ENCODE measurements around the gene EIF4EBP3. TPM values are rescaled to one million over a fixed set of nuclear protein-coding genes. Genes with fewer than 3 reads are reported as not detected.

The EIF4EBP3 gene
- total and polyA plus RNA-seq, 2 donors (not counting 3 experiments of a cell fraction or from before 2014, with no cell fraction given): 3.7 to 7.6 TPM

Small RNA genes within 50 kb of the gene (microRNA-seq; reads per million reads assigned to microRNA genes)
- not detected for gene MIR6831 (ENCODE audit: borderline number of aligned reads, borderline replicate concordance)

Small RNA genes within 50 kb of the gene (small RNA-seq; reads per million reads assigned to genes)
- not detected for gene RF00279 (ENCODE audit: insufficient read depth, insufficient read length, low read depth, low replicate concordance)
- gene RF00443 (ENCODE audit: insufficient read depth, insufficient read length, low read depth, low replicate concordance): not detected

Other genes with a start within 250 kb of the EIF4EBP3 start
- gene PFDN1, start 244.6 kb upstream of the EIF4EBP3 start, total RNA-seq: 107 and 108 TPM in 2 replicates
- 156 and 158 TPM in 2 replicates for gene PFDN1, start 244.6 kb upstream of the EIF4EBP3 start, polyA plus RNA-seq
- 33.2 and 35.3 TPM in 2 replicates for gene HBEGF, start 201.1 kb upstream of the EIF4EBP3 start, total RNA-seq
- gene HBEGF, start 201.1 kb upstream of the EIF4EBP3 start, polyA plus RNA-seq: 62.9 and 79.8 TPM in 2 replicates
- gene SLC4A9, start 187.5 kb upstream of the EIF4EBP3 start, total RNA-seq: not detected in 2 replicates
- gene SLC4A9, start 187.5 kb upstream of the EIF4EBP3 start, polyA plus RNA-seq: not detected in 2 replicates
- 87.0 and 92.4 TPM in 2 replicates for gene ANKHD1, start 145.8 kb upstream of the EIF4EBP3 start, total RNA-seq
- gene ANKHD1, start 145.8 kb upstream of the EIF4EBP3 start, polyA plus RNA-seq: 54.8 and 56.1 TPM in 2 replicates
- 19.7 and 29.7 TPM in 2 replicates for gene SRA1, start 9.8 kb downstream of the EIF4EBP3 start, total RNA-seq
- 17.6 and 20.3 TPM in 2 replicates for gene SRA1, start 9.8 kb downstream of the EIF4EBP3 start, polyA plus RNA-seq
- 12.1 and 13.3 TPM in 2 replicates for gene APBB3, start 16.9 kb downstream of the EIF4EBP3 start, total RNA-seq
- gene APBB3, start 16.9 kb downstream of the EIF4EBP3 start, polyA plus RNA-seq: 22.8 and 24.5 TPM in 2 replicates
- 60.9 and 65.6 TPM in 2 replicates for gene SLC35A4, start 17.2 kb downstream of the EIF4EBP3 start, total RNA-seq
- gene SLC35A4, start 17.2 kb downstream of the EIF4EBP3 start, polyA plus RNA-seq: 112 and 118 TPM in 2 replicates
- gene CD14, start 85.5 kb downstream of the EIF4EBP3 start, total RNA-seq: 0.33 TPM in 1 of 2 replicates, not detected in the other
- 3.7 and 5.1 TPM in 2 replicates for gene CD14, start 85.5 kb downstream of the EIF4EBP3 start, polyA plus RNA-seq
- gene TMCO6, start 91.8 kb downstream of the EIF4EBP3 start, total RNA-seq: 14.2 and 23.7 TPM in 2 replicates
- 22.0 and 23.2 TPM in 2 replicates for gene TMCO6, start 91.8 kb downstream of the EIF4EBP3 start, polyA plus RNA-seq
- gene NDUFA2, start 100.0 kb downstream of the EIF4EBP3 start, total RNA-seq: 56.1 and 63.4 TPM in 2 replicates
- gene NDUFA2, start 100.0 kb downstream of the EIF4EBP3 start, polyA plus RNA-seq: 130 and 131 TPM in 2 replicates
- 78.9 and 90.4 TPM in 2 replicates for gene IK, start 100.2 kb downstream of the EIF4EBP3 start, total RNA-seq
- 43.4 and 64.0 TPM in 2 replicates for gene IK, start 100.2 kb downstream of the EIF4EBP3 start, polyA plus RNA-seq
- gene WDR55, start 117.2 kb downstream of the EIF4EBP3 start, total RNA-seq: 24.0 and 25.3 TPM in 2 replicates
- gene WDR55, start 117.2 kb downstream of the EIF4EBP3 start, polyA plus RNA-seq: 17.5 and 17.8 TPM in 2 replicates
- 1.1 TPM in 2 replicates for gene DND1, start 125.9 kb downstream of the EIF4EBP3 start, total RNA-seq
- 1.2 and 1.4 TPM in 2 replicates for gene DND1, start 125.9 kb downstream of the EIF4EBP3 start, polyA plus RNA-seq
- 104 and 105 TPM in 2 replicates for gene HARS1, start 143.7 kb downstream of the EIF4EBP3 start, total RNA-seq
- gene HARS1, start 143.7 kb downstream of the EIF4EBP3 start, polyA plus RNA-seq: 56.0 and 65.2 TPM in 2 replicates
- 29.6 and 31.7 TPM in 2 replicates for gene HARS2, start 143.8 kb downstream of the EIF4EBP3 start, total RNA-seq
- 19.9 and 23.6 TPM in 2 replicates for gene HARS2, start 143.8 kb downstream of the EIF4EBP3 start, polyA plus RNA-seq
- gene ZMAT2, start 152.8 kb downstream of the EIF4EBP3 start, total RNA-seq: 49.0 and 49.4 TPM in 2 replicates
- gene ZMAT2, start 152.8 kb downstream of the EIF4EBP3 start, polyA plus RNA-seq: 45.8 and 58.0 TPM in 2 replicates
- not detected in 2 replicates for gene PCDHA1, start 238.5 kb downstream of the EIF4EBP3 start, total RNA-seq
- gene PCDHA1, start 238.5 kb downstream of the EIF4EBP3 start, polyA plus RNA-seq: 0.03 and 0.04 TPM in 2 replicates
- not detected in 2 replicates for gene PCDHA2, start 247.2 kb downstream of the EIF4EBP3 start, total RNA-seq
- gene PCDHA2, start 247.2 kb downstream of the EIF4EBP3 start, polyA plus RNA-seq: 0.02 TPM in 1 of 2 replicates, not detected in the other

All from endothelial cell of umbilical vein (primary cell).